HG03095 (cell line): ENCODE data around the gene PRR16.
A peak's percentile ranks its signal among the peaks of the same experiment; 100 is the strongest.
"Not testable (repeated sequence)": the region's sequence is repeated elsewhere in the genome, so short reads cannot be mapped to it uniquely, and the experiment has no call there.

Experiments
- ATAC-seq: cut with Tn5 transposase; IDR thresholded peaks from one replicate; pipeline ENCODE4 v1.9.1; 2021; ENCODE audit warnings: moderate library complexity; ENCODE audit not compliant: unreplicated experiment

The PRR16 gene

GRCh38 chr5:120463991-120464626, at the start of gene PRR16:
PRR16 (plus strand) TSS chr5:120464300.
- ATAC-seq: peak; percentile 91

DNA sequence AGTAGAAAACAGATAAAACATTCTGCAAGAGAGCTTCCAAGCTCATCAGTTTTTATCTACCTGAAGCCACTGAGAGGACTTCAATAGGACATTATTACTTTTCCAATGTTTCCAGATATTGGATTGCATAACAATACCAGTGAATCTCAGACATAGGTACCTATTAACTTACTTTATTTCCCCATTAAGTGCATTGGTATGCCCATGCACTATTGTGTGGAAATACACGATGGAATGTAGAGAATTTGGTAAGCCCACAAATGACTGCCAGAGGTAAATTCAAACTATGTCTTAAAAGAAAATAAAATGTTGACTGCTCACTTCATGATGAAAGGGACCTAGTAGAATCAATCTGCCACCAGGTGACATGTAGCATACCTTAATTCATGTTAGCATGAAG, 48.1 kb upstream of the PRR16 start:
- no peak for ATAC-seq

DNA sequence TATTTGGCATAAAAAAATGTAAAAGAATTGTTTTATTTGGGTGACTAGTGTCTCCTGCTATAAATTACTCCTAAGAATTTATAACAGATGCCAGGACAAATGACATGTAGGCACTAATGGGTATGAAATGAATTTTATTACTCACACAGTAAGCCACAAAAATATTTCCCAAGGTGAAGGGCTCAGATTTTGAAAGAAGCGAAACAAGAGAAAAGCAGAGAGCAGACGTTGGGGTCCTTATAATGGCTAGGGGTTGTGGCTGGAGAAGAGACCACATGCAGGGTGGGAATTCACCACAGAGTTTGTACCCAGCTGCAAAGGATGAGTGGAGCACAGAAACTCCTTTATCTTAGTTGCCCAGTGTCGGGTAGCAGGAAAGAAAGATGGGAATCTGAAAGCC, 45.0 kb upstream of the PRR16 start:
- no peak for ATAC-seq

DNA sequence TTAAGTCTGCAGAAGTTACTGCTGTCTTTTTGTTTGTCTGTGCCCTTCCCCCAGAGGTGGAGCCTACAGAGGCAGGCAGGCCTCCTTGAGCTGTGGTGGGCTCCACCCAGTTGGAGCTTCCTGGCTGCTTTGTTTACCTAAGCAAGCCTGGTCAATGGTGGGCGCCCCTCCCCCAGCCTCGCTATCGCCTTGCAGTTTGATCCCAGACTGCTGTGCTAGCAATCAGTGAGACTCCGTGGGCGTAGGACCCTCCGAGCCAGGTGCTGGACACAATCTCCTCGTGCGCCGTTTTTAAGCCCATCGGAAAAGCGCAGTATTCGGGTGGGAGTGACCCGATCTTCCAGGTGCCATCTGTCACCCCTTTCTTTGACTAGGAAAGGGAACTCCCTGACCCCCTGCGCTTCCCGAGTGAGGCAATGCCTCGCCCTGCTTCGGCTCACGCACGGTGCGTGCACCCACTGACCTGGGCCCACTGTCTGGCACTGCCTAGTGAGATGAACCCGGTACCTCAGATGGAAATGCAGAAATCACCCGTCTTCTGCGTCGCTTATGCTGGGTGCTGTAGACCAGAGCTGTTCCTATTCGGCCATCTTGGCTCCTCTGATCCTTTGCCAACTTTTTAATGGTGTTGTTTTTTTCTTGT, 37.3 kb upstream of the PRR16 start:
- ATAC-seq: not testable (repeated sequence)

DNA sequence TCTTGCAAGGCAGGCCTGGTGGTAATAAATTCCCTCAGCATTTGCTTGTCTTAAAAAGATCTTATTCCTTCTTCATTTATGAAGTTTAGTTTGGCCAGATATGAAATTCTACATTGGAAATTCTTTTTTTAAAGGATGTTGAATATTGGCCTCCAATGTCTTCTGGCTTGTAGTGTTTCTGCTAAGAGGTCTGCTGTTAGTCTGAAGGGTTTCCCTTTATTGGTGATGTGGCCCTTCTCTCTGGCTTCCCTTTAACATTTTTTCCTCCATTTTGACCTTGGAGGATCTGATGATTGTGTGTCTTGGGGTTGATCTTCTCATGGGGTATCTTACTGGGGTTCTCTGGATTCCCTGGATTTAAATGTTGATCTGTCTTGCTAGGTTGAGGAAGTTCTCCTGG, 33.5 kb upstream of the PRR16 start:
- no peak for ATAC-seq

GRCh38 chr5:120432861-120433260, 31.2 kb upstream of the PRR16 start:
- no peak for ATAC-seq

DNA sequence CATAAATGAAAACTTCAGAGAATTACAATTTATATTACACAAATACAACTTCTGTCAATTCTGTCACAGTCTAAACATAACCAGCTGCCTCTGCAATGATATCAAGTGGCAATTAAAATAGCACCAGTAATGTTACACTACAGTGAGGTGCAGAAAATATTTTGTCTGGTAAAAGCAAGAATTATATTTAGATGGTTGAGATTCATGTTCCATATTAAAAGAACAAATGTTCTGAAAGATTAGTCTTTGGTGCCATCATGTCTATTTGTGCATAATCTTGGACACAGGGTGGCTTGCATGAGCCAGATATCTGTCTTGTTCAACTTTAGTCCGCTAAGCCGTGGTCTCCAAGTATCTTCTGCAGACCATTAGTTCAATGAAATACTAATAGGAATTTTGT, 29.0 kb upstream of the PRR16 start:
- no peak for ATAC-seq

DNA sequence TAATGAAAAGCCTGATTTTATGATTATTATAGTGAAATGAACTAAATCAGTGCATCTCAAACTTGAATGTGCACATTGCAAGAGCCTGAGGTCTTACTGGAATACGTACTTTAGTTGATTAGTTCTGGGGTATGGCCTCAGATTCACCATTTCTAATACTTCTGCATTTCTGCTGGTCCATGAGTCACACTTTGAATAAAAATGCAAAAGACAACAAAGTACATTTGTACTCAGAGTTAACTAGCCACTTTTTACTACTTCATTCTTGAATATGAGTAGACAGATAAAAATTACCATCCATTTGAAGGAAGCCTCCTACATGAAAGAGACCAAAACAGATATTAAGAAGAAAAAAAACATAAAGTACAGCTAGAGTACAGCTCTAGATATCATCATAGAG, 27.1 kb upstream of the PRR16 start:
- ATAC-seq: no peak

DNA sequence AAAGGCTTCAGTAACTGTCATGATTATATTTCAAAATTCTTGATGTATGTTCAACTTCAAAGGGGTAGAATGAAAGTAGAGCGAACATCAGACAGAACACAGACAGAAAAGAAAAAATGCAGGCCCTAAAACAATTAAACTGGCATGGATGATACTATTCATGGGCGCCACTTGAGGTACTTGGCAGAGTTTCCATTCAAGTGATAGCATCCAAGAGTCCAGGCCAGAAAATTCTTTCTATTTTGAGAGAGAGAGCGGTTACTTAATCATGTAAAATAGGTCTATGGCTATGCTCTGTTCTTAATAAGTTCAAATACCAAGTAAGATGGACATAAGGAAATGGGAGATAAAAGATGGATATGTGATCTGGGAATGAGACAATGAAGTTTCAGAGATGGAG, 21.4 kb upstream of the PRR16 start:
- no peak for ATAC-seq

DNA sequence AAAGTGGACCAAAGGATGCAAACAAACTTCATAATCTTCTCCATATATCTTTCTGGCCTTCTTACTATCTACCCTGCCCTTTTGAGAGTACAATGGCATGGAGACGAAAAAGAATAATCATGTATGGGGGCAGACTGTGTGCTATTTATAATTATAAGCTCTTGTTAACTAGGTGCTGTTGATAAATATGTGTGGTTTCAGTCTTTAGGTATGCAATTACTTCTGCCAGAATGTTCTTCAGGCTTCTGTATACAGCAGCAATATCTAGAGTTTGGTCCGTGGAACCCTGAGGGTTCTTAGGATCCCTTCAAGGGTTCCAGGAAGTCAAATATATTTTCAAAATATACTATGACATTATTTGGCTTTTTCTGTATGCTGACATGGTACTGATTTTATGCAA, 20.5 kb upstream of the PRR16 start:
- no peak for ATAC-seq

DNA sequence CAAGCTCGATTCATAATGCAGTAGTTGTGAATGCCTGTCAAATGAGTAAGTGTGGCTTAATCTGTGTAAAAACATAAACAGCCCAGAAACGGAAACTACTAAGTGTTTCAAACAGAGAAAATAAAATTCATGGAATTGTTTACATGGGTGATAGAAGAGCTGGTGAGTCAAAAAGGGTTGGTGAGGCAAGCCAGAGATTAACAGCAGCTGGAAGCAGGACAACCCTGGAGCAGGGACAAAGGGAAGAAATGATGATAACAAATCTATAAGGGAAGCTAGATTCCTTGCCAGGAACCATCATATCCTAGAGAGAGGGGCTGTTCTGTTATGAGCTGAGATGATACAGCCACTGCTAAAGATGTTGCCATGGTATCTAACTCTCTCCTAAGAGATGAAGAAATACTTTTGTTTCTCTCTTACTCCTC, 18.0 kb upstream of the PRR16 start:
- ATAC-seq: no peak

- ATAC-seq: no peak
Observed at GRCh38 chr5:120446901-120447300, 17.2 kb upstream of the PRR16 start.

- ATAC-seq: no peak
Observed at GRCh38 chr5:120447706-120448239, 16.3 kb upstream of the PRR16 start.

DNA sequence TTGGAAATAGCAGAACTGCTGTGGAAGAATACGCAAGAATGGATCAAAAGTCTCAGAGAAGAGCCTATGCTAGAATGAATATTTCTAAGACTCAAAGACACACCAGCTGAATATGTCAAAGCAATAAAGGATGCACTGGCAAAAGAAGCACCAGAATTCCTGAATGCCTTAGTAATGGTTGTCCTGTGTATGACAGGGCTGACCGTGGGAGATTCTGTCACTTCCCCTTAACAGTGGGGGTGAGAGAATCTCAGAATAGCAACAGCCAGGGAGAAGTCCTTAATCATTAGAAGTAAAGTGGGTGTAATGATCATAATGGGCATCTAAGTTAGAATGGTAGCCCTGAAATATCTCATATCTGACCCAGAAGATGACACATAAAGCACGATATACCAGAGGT, 14.6 kb upstream of the PRR16 start:
- no peak for ATAC-seq

DNA sequence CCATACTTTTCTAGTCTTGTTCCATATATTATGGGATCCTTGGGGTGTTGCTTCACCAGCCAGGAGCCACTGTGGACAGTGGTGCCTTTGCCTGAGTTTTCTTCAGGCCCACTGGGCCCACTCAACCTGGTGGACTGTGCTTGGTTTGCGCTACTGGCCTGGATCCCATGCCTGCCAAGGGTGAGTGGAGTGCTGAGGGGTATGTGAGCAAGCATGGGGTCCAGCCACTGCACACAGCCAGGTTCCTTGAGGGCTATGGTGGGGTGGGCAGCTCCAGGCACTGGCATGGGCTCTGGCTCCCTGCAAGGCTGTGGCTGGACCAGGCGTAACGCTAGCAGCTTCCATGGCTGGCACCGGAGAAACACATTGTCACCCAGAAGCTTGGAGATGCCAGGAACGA, 13.2 kb upstream of the PRR16 start:
- no peak for ATAC-seq

GRCh38 chr5:120451445-120451844, 12.7 kb upstream of the PRR16 start:
- ATAC-seq: no peak

DNA sequence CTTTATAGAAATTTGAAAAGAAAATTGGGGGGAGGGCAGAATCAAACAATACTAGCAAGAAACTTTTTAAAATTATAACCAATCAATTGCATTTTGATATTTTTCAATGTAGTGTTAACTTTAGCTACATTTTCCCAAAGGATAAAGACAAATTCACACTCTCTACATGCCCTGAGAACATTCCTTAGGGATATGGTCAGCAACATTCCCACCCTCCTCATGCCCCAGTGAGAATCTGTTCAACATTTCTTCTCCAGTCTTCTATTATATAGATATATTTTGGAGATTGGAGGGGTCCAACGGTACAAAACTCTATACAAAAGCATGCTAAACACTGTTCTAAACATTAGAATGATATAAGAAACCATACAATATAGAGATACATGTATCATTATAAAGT, 11.6 kb upstream of the PRR16 start:
- no peak for ATAC-seq

- no peak for ATAC-seq
Observed at GRCh38 chr5:120454094-120454798, 9.9 kb upstream of the PRR16 start.

GRCh38 chr5:120456006-120456405, 8.1 kb upstream of the PRR16 start:
- no peak for ATAC-seq

DNA sequence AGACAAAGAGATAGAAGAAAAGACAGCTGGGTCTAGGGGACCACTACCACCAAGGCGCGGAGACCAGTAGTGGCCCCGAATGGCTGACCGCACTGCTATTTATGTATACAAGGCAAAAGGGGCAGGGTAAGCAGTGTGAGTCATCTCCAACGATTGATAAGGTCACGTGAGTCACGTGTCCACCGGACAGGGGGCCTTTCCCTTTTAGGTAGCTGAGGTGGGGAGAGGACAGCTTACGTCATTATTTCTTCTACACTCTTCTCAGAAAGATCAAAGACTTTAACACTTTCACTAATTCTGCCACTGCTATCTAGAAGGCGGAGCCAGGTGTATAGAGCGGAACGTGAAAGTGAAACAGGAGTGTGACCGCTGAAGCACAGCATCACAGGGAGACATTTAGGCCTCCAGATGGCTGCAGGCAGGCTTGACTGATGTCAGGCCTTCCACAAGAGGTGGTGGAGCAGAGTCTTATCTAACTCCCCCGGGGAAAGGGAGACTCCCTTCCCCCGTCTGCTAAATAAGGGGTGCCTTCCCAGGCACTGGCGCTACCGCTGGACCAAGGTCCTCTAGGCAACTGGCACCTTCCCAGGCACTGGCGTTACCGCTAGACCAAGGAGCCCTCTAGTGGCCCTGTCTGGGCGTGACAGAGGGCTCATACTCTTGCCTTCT, 6.1 kb upstream of the PRR16 start:
- ATAC-seq: peak; percentile 86

DNA sequence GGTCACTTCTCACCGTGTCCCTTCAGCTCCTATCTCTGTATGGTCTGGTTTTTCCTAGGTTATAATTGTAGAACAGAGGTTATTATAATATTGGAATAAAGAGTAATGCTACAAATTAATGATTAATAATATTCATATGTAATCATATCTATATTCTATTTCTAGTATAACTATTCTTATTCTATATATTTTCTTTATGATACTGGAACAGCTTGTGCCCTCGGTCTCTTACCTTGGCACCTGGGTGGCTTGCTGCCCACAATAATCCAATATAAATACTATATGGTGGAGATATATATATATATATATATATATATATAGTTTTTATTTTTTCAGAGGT, 5.6 kb upstream of the PRR16 start:
- not testable (repeated sequence) for ATAC-seq

GRCh38 chr5:120461251-120461650, 2.8 kb upstream of the PRR16 start:
- no peak for ATAC-seq
